Measurements from ENCODE around the gene CENPO.

CENPO gene, protein sequence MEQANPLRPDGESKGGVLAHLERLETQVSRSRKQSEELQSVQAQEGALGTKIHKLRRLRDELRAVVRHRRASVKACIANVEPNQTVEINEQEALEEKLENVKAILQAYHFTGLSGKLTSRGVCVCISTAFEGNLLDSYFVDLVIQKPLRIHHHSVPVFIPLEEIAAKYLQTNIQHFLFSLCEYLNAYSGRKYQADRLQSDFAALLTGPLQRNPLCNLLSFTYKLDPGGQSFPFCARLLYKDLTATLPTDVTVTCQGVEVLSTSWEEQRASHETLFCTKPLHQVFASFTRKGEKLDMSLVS

DNA sequence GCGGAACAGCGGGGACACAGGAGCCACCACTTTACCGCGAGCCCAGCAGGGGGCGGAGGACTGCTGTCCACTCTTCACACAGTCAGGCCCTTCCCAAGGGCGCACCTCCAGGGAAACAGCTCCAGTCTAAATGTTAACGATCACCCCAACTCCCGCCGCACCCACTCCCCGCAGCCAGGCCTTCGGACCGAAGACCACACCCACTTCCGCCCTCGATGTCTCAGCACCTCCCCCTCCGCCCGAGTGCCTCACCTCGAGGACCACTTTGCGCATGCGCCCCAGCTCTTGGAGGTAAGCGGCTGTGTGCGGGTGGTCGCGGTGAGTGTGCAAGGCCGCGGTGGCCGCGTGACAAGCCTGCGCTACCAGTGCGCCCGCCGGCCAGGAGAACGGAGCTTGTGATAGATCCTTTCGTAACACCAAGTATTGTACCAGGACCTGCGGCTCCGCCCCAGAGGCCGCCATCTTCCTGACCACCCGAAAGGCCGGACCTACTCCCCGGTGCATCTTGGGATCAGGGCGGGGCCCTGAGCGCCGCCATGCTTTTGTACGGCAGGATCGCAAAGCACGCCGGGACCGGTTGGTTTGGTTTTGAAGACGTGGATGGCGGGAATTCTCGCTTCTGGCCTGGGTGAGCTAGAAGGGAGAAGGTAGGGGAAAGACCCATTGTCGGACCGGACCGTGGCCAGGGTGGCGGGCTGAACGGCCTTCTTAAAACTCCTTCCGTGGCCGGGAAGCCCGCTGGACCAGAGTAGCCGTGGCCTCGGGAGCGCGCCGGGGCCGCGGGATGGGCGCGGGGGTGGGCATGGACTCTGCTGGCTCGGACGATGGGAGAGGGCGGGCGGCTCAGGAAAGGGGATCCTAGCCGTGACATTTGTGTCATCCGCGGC lies at the start of gene CENPO, which contains the start of gene PTRHD1:
TSS of gene CENPO (plus strand) at position 552 of the 887 bp plus-strand sequence. CDS start 495 bp downstream, outside the sequence.
TSS of gene PTRHD1 (minus strand) at position 518 of the 887 bp plus-strand sequence. CDS start at position 504, 14 bp downstream.
- DNase-seq (ENCODE audit: low read depth): peak; percentile 98

DNA sequence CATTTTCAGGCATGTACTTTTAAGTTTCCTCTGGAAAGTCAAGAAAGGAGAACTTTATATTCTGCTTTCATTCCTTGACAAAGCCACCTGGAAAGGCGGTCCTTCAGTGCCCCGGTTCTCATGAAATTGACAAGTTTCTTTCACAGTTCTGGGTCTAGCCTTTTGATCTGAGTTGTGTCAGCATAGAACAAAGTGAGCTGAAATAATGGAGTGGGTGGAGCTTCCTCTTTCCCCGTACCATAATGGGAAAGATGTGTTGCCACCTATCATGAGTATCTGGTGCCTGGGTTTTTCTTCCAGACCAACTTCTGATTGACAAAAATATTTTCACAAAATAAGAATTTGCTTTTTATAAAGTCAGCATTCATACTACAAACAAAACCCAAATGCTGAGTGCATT lies 49.3 kb upstream of the CENPO start:
- DNase-seq (ENCODE audit: low read depth): no peak

DNA sequence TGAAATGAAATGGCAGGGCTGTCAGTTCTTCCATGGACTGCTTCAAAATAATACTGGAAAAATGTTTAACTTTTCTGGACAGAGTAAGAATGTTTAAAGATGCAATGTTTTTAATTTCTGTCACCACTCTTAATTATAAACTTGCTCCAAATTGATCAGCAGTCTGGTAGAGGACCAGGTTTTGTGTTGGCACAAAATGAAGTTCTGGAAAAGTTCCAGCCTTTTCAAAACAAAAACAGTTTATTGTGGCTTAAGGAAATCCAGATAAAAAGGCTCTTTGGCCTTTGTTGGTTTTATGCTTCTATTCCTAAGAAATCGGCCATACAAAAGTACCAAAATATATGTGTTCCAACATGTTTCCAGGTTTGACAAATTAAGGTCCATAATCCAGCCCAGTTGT lies 48.9 kb upstream of the CENPO start:
- no peak for DNase-seq (ENCODE audit: low read depth)

DNA sequence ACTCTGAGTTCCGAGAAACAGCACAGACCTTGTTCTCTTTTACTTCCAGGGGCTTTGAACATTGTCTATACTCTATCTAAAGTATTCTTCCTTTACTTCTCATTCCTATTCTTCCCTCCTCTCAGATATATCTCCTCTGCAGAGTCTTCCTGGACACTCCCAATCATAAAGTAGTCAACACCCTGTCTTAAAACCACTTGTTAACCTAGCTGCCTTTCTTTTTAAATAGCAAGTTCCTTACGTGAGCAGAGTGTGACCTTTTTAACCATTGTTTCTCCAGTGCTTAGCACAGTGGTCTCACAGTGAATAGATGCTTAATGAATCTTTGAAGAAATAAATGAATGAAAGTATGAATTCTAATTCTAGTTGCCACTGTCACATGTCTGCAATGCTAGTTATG lies 47.4 kb upstream of the CENPO start:
- no peak for DNase-seq (ENCODE audit: low read depth)

DNA sequence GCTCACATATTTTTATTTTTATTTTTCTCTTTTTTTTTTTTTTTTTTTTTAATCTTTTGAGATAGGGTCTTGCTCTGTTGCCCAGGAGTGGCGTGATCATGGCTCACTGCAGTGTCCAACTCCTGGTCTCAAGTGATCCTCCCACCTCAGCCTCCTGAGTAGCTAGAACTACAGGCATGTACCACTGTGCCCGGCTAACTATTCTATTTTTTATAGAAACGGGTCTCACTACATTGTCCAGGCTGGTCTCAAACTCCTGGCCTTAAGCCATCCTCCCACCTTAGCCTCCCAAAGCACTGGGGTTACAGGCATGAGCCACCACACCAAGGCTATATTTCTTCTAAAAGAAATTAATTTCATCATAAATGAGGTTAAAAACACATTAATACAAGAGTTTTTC lies 45.9 kb upstream of the CENPO start:
- DNase-seq (ENCODE audit: low read depth): no peak

DNA sequence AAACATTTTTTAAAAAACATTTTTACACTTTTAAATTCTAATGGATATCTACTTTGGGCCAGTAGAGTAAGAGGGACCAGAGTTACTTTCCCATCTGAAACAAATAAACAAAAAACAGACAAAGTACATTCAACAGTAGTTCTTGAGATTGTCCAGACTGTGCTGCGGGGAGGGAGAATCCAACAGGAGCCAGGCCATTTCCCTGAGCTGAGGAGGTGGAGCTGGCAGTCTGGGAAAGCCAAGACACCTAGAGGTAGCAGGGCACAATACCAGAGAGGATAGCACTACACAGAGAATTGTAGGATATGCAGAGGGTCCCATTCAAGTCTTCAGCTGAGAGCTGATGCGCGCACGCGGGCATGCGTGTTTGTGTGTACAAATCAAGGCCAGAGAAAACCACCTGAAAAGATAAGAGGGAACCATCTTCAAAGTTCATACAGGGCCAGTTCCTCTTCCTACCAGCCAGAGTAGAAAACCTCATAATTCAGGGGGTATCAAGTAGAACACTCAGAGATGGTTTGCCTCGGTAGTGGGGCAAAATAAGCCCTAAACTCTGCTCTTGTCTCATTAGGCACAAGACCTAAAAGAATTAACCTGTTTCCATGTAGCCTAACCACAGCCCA lies 44.0 kb upstream of the CENPO start:
- DNase-seq (ENCODE audit: low read depth): no peak

DNA sequence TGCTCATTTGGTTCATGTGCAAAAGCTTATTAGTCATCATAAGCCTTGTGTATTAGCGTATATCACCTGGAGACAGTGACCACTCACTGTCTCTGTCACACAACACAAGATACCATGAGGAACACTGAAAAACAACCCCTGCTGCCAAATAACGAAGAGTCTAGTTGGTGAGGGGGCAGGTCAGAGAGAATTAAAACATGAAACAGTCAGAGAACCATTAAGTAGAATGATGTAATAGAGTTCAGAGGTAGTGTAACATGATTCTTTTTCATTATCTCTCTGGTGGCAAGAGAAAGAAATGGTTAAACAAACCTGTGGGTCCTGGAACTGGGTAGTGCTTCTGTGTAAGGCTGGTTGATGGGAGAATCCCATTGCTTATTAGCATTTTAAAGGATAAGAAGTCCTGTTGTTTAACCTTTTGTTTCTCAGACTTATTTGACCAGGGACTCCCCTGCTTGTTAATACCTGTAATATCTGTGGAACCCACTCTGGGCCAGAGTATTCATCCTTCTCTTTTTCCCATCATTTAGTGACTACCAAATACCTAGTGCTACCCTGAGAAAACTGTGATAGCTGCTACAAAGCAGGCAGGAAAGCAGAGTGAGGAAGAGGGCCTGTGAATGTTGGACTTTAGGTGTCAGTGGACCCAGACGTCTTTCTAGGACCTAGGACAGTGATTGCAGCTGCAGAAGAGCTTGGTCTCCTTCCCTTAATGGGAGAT lies 38.1 kb upstream of the CENPO start:
- DNase-seq (ENCODE audit: low read depth): no peak

DNA sequence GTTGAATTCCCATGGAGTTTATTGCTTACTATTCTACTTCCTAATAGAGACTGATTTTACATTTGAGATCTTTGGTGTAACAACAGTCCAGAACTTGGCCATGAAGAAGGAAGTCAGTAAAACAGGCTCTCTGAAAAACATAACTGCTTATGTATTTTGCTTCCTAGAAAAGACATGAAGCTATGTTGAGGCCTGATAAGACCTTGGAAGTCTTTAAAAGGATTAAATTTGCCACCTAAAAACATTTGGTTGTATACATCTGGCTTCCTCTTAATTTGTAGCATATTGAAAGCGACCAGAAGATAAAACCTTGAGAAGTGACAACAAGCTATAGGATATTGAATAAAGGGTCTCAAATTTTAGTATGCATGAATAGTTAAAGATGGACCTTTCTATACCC lies 36.4 kb upstream of the CENPO start:
- DNase-seq (ENCODE audit: low read depth): no peak

DNA sequence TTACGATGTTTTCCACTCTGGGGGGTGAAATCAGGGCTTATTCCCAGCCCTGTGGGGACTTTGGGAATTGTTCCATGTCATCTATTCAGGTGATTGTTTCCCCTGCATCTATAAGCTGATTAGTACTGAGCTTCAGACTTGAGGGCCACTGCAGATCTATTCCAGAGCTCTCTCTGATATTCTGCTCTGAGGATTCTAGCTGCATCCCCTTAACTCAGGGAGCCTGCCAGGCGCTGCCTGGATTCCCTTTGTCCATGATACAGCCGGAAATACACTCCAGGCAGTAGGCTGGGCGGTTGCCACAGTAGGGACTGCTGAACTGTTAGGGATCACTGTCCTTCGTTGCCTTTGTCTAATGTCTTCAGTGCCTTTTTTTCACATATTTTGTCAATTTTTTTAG lies 31.4 kb upstream of the CENPO start:
- no peak for DNase-seq (ENCODE audit: low read depth)

DNA sequence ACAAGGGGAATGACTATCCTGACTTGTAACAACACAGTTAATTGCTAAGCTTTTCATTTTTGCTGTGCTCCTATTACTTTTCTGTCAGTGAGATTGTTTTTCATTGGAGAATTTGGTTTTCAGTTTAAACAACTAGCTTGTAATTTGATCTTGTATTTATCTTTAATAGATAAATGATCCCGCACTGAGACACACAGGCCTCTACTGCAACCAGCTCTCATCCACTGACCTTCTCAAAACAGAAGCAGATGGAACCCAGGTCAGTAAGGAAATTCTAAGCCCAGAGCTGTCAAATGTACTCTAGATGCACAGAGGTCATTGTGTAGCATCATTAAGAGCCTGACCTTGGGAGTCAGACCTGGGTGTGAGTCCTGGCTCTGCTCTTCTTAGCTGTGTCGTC lies 30.7 kb upstream of the CENPO start:
- DNase-seq (ENCODE audit: low read depth): peak; percentile 32

DNA sequence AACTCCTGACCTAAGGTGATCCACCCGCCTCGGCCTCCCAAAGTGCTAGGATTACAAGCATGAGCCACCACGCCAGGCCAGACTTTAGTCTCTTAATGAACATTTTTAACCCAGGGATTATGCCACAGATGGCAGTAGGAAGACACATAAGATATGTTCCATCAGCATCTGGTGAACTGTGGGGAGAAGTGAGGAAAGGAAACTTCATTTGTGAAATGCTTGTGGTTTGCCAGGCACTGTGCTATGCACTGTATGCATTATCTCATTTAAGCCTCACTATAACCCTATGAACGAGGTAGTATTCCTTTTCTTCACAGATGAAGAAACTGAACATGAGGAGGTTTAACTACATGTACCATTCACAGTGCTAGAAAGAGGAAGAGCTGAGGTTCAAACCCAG lies 29.4 kb upstream of the CENPO start:
- DNase-seq (ENCODE audit: low read depth): peak; percentile 29

DNA sequence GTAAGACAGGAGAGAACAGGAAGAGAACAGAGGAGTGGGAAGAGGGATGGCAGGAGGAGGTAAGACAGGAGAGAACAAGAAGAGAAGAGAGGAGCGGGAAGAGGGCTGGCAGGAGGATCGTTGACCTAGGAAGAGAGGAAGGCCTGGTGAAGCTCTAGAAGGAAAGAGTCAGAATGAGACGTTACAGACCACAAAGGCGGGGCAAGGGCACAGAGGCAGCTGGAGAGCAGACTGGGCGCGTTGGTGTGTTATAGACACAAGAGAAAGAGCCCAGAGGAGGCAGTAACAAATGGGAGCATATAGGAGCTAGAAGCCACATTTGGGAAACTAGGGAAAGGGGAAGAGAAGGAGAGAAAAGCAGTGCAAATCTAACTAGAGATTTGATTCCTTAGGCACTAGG lies 26.6 kb upstream of the CENPO start:
- no peak for DNase-seq (ENCODE audit: low read depth)

DNA sequence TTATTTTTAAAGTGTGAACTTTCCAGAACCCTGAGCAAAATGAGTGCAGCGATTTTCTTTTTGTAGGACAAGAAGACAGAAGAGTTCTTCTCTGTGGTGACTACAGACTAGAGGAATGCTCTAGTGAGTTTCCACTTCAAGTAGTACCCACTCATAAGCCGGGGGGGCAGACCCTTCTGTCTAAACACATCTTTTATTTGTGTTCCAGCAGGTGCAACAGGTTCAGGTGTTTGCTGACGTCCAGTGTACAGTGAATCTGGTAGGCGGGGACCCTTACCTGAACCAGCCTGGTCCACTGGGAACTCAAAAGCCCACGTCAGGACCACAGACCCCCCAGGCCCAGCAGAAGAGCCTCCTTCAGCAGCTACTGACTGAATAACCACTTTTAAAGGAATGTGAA lies 25.2 kb upstream of the CENPO start:
- no peak for DNase-seq (ENCODE audit: low read depth)

DNA sequence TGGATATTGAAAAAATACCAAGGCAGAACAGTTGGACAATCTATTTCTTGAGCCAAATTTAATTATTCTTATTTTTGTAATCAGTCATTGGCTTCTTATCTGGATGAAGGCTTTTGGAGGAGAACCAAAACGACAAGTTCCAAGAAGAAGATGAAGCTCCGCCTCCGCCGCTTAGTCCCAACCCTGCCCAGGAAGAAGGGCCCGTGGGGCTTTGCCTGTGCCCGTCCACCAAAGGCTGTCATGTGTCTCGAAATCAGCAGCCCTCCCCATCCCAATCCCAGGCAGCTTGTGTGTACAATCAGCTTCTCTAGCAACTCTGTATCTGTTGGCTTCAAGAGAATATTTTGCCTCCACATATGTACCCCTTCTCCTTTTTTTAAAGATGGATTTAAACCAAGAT lies 24.6 kb upstream of the CENPO start:
- DNase-seq (ENCODE audit: low read depth): no peak

DNA sequence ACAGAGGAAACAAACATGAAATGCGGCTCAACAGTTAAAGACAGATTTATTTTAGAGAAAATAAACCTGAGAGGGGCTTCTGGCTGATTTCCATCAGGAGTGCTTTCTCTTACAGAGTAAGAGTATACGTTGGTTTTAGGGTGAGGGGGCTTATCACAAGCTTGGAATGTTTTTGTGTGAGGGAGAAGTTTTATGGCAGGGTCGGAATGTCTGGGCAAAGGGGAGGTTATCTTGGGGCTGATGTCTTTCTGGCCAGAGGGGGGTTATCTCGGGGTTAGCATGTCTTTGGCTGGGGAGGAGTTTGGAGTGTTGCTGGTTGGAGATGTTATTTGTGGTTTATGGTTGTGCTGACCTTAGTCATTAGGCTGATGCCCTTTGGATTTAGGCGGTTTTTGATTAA lies 22.2 kb upstream of the CENPO start:
- no peak for DNase-seq (ENCODE audit: low read depth)

DNA sequence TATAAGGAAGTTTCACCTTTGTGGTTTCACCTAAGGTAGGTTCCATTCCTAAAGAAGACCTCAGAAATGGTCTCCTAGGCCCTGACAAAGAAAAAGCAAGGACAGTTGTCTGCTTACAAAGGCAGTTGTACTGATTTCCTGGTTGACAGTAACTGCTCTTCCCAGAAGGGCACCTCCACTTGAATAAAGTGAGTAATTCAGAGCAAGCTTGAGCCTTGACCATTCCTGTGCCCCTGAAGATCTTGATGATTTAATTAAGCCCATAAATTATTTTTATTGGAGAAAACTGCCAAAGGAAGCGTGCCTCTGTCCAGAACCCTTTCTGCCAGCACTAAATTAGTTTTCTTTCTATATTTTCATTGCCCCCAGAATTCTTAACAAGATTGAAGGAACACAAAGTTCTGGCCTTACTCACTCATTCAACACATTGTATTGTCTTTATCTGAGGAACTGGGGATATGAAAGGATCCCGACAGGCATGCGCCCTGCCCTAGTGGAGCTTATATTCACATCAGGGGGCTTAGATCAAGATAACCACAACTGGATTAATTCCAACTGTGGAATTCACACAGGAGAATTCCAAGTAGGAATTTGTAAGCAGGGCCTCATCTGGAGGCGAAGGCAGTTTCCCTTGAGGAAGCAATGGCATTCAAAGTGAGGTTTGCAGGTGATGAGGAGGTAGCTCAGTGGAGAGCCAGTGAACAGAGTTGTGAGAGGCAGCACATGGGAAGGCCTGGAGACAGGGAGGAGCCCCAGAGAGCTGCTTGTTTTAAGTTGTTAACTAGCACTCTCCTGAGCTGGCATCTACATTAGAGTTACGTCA lies 21.2 kb upstream of the CENPO start:
- DNase-seq (ENCODE audit: low read depth): no peak

DNA sequence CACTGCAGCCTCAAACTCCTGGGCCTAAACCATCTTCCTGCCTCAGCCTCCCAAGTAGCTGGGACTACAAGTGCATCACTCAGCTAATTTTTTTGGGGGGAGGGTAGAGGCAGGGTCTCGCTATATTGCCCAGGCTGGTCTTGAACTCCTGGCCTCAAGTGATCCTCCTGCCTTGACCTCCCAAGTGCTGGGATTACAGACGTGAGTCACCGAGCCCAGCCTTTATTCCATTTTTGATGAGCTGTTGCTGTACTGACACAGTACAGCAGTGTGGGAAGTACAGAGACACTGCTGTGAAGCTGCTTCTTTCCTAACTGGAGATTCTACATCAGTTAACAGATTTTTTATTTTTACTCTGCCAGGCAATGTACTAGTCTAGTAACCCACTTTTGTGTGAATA lies 18.9 kb upstream of the CENPO start:
- DNase-seq (ENCODE audit: low read depth): no peak

DNA sequence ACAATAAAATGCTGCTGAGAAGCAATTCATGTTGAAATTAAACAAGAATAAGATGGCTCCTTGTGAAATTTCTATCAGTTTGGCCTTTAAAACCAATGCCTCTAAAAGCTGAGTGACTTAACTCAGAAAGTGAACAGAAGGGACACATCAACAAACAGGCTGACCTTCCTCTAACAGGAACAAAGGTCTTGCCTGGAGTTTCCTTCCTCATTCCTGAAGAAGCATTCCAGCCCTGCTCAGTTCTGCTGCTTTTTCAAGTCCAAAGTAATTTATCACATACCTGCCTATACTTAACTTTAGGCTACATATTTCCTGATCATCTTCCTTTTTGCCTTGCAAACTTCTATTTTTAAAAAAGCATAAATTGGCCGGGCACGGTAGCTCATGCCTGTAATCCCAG lies 14.1 kb upstream of the CENPO start:
- no peak for DNase-seq (ENCODE audit: low read depth)

DNA sequence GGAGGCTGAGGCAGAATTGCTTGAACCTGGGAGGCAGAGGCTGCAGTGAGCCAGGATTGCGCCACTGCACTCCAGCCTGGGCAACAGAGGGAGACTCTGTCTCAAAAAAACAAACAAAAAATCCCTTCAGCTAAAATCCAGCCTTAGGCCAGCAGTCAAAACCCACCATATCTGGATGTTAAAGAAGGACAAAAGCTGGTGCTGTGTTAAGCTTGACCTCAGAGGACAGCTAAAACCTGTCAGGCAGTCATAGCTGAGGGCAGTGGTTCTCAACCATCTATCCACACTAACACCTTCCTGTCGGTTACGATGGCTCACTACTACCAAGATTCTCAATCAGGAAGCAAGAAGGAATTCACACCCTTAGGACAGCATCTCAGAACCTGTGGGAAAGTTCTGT lies 9.6 kb upstream of the CENPO start:
- no peak for DNase-seq (ENCODE audit: low read depth)

DNA sequence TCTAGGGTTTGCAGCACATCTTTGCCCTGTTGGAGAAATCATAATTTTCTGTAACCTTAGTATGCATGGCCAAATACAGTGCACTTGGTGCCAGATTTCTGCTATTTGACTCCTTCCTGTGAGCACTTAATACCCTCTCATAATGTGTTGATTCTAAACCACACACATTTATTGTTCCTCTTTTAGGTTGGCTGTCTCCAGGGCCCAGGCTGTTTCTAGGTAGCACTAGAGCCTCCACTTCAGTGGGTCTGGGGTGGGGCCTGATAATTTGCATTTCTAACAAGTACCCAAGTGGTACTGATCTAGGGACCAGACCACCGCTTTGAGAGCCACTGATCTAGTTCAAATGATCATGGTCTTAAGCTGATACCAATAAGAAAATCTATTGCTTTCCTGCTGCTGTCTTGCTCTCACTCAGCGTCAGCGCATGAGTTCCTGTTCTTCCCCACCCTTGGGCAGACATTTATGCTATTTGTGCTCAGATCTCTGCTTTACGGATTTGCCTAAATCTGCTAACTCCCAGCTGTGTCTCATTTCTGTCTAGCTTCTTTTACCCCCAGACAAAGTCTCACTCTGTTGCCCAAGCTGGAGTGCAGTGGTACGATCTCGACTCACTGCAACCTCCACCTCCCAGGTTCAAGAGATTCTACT lies 7.4 kb upstream of the CENPO start:
- no peak for DNase-seq (ENCODE audit: low read depth)

DNA sequence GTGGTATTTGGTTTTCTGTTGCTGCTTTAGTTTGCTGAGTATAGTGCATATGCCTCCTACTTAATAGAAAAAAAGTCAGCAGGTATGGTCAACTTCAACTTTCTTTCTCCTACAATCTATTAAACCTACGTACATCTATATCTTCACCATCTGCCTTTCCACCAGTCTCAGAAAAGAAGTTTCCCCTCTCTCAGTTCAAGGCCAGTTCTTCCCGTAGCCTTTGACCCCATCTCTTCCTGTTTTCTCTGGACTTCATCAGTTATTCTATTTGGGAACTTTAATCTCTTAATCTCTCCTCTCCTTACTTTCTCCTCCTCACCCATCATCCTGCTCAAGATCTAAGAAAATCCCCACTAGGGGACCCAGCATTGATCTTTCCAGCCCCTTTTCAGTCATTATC lies 5.7 kb upstream of the CENPO start:
- no peak for DNase-seq (ENCODE audit: low read depth)
